ENCODE data around the gene IHH. TPM values are rescaled to one million over a fixed set of nuclear protein-coding genes. Genes with fewer than 3 reads are reported as not detected.

The IHH gene
- total RNA-seq, 1 donor from 2014 or later = 10.8 TPM

DNA sequence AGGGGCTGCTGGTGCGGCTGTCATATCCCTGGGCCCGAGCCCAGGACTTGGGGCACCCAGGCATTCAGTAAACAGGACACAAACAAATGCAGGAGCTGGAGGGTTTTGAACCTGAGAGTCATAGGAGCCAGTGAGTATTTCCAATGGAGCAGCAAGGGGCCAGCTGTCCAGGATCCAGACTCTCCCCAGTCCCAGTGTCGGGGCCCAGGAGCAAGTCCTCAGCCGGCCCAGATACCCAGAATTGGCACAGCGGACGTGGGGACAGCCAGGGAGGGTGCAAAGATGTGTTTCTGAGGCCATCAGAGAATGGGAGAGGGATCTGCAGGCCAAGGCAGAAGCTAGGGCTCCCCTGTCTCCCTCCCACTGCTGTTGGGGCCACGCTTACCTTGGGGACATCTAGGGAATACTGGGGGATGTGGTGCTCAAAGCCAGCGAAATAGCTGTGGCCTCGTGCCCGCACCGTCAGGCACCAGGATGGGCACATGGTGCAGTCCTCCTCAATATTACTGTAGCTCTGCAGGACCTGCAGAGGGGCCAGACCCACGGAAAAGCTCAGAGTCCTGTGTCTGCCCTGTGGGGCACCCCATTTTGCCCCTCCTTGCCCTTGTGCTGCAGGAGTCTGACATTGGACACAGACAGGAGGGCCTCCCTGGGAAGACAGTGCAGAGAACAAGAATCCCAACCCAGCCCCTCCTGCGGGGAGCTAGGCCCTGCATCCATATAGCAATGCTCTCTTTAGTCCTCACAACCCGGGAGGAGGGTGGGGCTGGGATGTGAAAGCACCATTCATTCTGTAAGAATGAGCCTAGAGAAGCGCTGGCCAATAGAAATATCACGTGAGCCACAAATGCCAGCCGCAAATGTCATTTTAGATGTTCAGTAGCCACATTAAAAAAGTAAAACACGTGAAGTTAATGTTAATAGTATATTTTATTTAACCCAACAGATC is 34.8 kb downstream of the IHH start:
- no peaks in the 10 kb centered on the region for H3K4me1 Mint-ChIP-seq (ENCODE audit: unreplicated experiment)
- H3K36me3 Mint-ChIP-seq = no peaks in the 10 kb centered on the region
- no peak for TF ChIP-seq CTCF (conservative IDR thresholded peaks at IDR 0.05)
- no peak overlapping the region for H3K4me3 Mint-ChIP-seq
- no peaks in the 10 kb centered on the region for H3K9me3 Mint-ChIP-seq
- no peak for DNase-seq (ENCODE audit: extremely low spot score, unreplicated experiment)
- no peak overlapping the region for H3K27ac Mint-ChIP-seq
- H3K27me3 Mint-ChIP-seq = peaks cover 42% of the 10 kb centered on the region

GRCh38 chr2:219024059-219024458 is 36.7 kb downstream of the IHH start:
- no peak overlapping the region for H3K27ac Mint-ChIP-seq
- H3K36me3 Mint-ChIP-seq = no peaks in the 10 kb centered on the region
- no peaks in the 10 kb centered on the region for H3K4me1 Mint-ChIP-seq (ENCODE audit: unreplicated experiment)
- no peak for TF ChIP-seq CTCF (conservative IDR thresholded peaks at IDR 0.05)
- no peak overlapping the region for H3K4me3 Mint-ChIP-seq
- H3K9me3 Mint-ChIP-seq = no peaks in the 10 kb centered on the region
- DNase-seq (ENCODE audit: extremely low spot score, unreplicated experiment) = no peak
- peaks cover 45% of the 10 kb centered on the region for H3K27me3 Mint-ChIP-seq

DNA sequence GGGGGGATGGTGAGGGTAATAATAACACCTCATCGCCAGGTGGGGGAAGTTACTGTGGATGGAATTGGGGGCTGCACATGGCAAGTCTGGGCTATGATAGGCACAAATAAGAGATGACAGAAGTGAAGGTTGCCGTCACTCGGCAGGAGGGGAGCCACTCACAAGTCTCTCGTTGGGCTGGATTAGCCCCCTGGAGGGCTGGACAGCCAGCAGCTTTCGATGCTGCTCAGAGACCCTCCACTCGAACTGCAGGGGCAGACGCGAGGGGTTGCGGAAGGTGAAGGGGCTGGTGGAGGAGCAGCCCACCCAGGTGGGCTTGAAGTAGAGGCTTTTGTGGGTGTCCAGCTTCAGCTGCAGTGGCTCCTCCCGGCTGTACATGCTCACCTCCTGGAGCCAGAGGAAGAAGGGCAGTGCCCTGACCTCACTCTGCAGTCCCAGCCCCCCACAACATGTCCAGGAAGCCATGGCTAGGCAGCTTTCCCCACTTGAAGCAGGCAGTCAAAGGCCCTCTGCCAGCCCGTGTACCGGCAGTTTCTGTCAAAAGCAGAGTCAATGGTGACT is 37.6 kb downstream of the IHH start:
- Mint-ChIP-seq H3K9me3 (no peaks in the 10 kb centered on the region), H3K27me3 (peaks cover 50% of the 10 kb centered on the region), H3K36me3 (no peaks in the 10 kb centered on the region), H3K4me3 (no peak overlapping the region), H3K27ac (no peak overlapping the region), H3K4me1 (ENCODE audit: unreplicated experiment) (no peaks in the 10 kb centered on the region)
- no peak for TF ChIP-seq CTCF (conservative IDR thresholded peaks at IDR 0.05)
- DNase-seq (ENCODE audit: extremely low spot score, unreplicated experiment) = no peak

DNA sequence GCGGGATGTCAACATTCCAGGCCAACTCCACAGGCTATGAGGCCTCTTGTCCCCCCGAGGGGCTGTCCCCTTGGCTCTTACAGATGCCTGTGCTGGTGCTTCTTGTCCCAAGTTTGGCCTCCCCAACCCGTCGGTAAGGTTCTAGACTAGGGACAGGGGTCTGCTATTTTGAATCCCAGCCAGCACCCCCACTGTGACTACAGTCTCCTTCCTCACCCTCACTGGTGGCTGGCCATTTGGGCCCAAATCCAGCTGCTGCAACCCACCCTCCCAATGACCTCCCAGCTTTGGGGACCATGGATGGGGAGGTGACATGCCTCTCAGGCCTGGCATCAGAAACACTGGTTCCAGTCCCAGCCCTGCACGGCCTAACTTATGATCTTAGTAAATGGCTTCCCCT is 38.1 kb downstream of the IHH start:
- Mint-ChIP-seq H3K4me1 (ENCODE audit: unreplicated experiment) (no peaks in the 10 kb centered on the region), H3K27me3 (peaks cover 49% of the 10 kb centered on the region), H3K9me3 (no peaks in the 10 kb centered on the region), H3K36me3 (no peaks in the 10 kb centered on the region), H3K4me3 (no peak overlapping the region), H3K27ac (no peak overlapping the region)
- no peak for TF ChIP-seq CTCF (conservative IDR thresholded peaks at IDR 0.05)
- DNase-seq (ENCODE audit: extremely low spot score, unreplicated experiment) = no peak

GRCh38 chr2:219022041-219022440 is 38.7 kb downstream of the IHH start:
- Mint-ChIP-seq H3K9me3 (no peaks in the 10 kb centered on the region), H3K4me1 (ENCODE audit: unreplicated experiment) (no peaks in the 10 kb centered on the region)

More at GRCh38 chr2:219022041-219022440, 38.7 kb downstream of the IHH start:
- Mint-ChIP-seq H3K36me3 (no peaks in the 10 kb centered on the region), H3K27me3 (peaks cover 47% of the 10 kb centered on the region), H3K27ac (no peak overlapping the region), H3K4me3 (no peak overlapping the region)
- TF ChIP-seq CTCF (conservative IDR thresholded peaks at IDR 0.05) = no peak
- DNase-seq (ENCODE audit: extremely low spot score, unreplicated experiment) = no peak
